WTC11 (cell line): Measurements from ENCODE around the gene PEAR1.

ENCODE experiments used
- ATF6 ChIP-seq: sonication (generic); formaldehyde crosslinking; IDR thresholded peaks from 2 replicates; pipeline ENCODE4 v1.8.1; 2023; ENCODE audit warnings: mild to moderate bottlenecking, missing genetic modification reagents
- E2F4 ChIP-seq: sonication (generic); formaldehyde crosslinking; IDR thresholded peaks from 2 replicates; pipeline ENCODE4 v1.8.1; 2022; ENCODE audit warnings: low read depth, mild to moderate bottlenecking, moderate library complexity, missing genetic modification reagents, borderline replicate concordance
- NR2C2 ChIP-seq: sonication (generic); formaldehyde crosslinking; IDR thresholded peaks from 2 replicates; pipeline ENCODE4 v1.8.0; 2022; ENCODE audit warnings: mild to moderate bottlenecking, missing genetic modification reagents
- NR3C1 ChIP-seq: sonication (generic); formaldehyde crosslinking; conservative IDR thresholded peaks from 2 replicates; pipeline ENCODE4 v1.8.1; 2023; ENCODE audit warnings: low read depth, mild to moderate bottlenecking, missing genetic modification reagents

- TF ChIP-seq NR2C2 (CRISPR knock-in tag) (no peak), NR3C1 (CRISPR knock-in tag) (no peak), ATF6 (no peak), E2F4 (CRISPR knock-in tag) (no peak)
Observed at GRCh38 chr1:156924478-156925153, 31.1 kb downstream of the PEAR1 start.
